ENCODE results near the gene STKLD1. TPM values are rescaled to one million over a fixed set of nuclear protein-coding genes. Genes with fewer than 3 reads are reported as not detected.

The STKLD1 gene
- total and polyA plus RNA-seq, 2 donors (not counting 1 experiment from before 2014, with no cell fraction given), result 0.18 to 1.1 TPM

GRCh38 chr9:133332381-133332730, 43.8 kb upstream of the STKLD1 start:
- Histone ChIP-seq H3K4me3 (ENCODE audit: control extremely low read depth in 1 of 5, extremely low read depth in 1 of 5, insufficient read depth in 1 of 5, low read depth in 2 of 5, low read length in 4 of 5) (no peak overlapping the region), H3K36me3 (replicated peaks in 1 of 2; ENCODE audit: control extremely low read depth in 1 of 2, control insufficient read depth in 1 of 2, extremely low read depth in 1 of 2, insufficient read depth in 2 of 2, low read length in 1 of 2) (peaks cover 3 to 44% of the 10 kb centered on the region in 2 experiments), H4K20me1 (ENCODE audit: control insufficient read depth, insufficient read depth, low read length, poor library complexity, severe bottlenecking) (peaks cover 46% of the 10 kb centered on the region), H3K9me3 (ENCODE audit: control extremely low read depth in 1 of 3, control insufficient read depth in 2 of 3, insufficient read depth in 1 of 3, low read length in 2 of 3) (peaks cover 0 to 4% (median 0%) of the 10 kb centered on the region in 3 donors), H3K9ac (ENCODE audit: low read length) (no peak overlapping the region), H2AFZ (ENCODE audit: insufficient read depth, low read depth, low read length, poor library complexity, severe bottlenecking) (no peak overlapping the region), H3K27me3 (replicated peaks in 1 of 4; ENCODE audit: control extremely low read depth in 1 of 4, control insufficient read depth in 3 of 4, insufficient read depth in 4 of 4, low read length in 3 of 4) (no peaks in the 10 kb centered on the region), H3K27ac (ENCODE audit: low read length in 2 of 2) (no peak overlapping the region), H3K4me2 (replicated peaks; ENCODE audit: low read depth, low read length, poor library complexity, severe bottlenecking) (no peak overlapping the region), H3K4me1 (ENCODE audit: control insufficient read depth in 2 of 2, insufficient read depth in 2 of 2, low read length in 2 of 2) (peaks cover 13 to 26% of the 10 kb centered on the region in 2 donors), H3K79me2 (ENCODE audit: control insufficient read depth, insufficient read depth, low read length) (peaks cover 27% of the 10 kb centered on the region)
- Mint-ChIP-seq H3K27ac (peak overlapping the region; percentile 21), H3K4me1 (peaks cover 31% of the 10 kb centered on the region), H3K9me3 (ENCODE audit: insufficient read depth) (no peaks in the 10 kb centered on the region), H3K27me3 (no peaks in the 10 kb centered on the region), H3K4me3 (no peak overlapping the region)
- ChIA-PET CTCF (no interaction called here), POLR2A (no interaction called here)
- DNase-seq (peak; percentile 7), ATAC-seq (ENCODE audit: low read depth) (no peak)
- intact Hi-C loops (cut with micrococcal nuclease), result no loop called here
- no peak for TF ChIP-seq CTCF (IDR thresholded peaks at IDR 0.05)
- no peak for TF ChIP-seq EZH2 (IDR thresholded peaks at IDR 0.05; ENCODE audit: borderline replicate concordance, insufficient read depth, low read depth, low read length, poor library complexity, severe bottlenecking)
- WGBS (ENCODE audit: insufficient coverage), result 98% methylated on average over 20 of the region's 20 CpGs

GRCh38 chr9:133333011-133333410, 43.2 kb upstream of the STKLD1 start:
- peaks cover 13 to 26% of the 10 kb centered on the region in 2 donors for H3K4me1 ChIP-seq (ENCODE audit: control insufficient read depth in 2 of 2, insufficient read depth in 2 of 2, low read length in 2 of 2)
- H3K36me3 ChIP-seq (replicated peaks in 1 of 2; ENCODE audit: control extremely low read depth in 1 of 2, control insufficient read depth in 1 of 2, extremely low read depth in 1 of 2, insufficient read depth in 2 of 2, low read length in 1 of 2), result peaks cover 3 to 41% of the 10 kb centered on the region in 2 experiments
- POLR2A ChIA-PET, result no interaction called here
- DNase-seq, result no peak
- no peak overlapping the region for H3K9ac ChIP-seq (ENCODE audit: low read length)
- intact Hi-C loops (cut with micrococcal nuclease), result no loop called here
- peaks cover 46% of the 10 kb centered on the region for H4K20me1 ChIP-seq (ENCODE audit: control insufficient read depth, insufficient read depth, low read length, poor library complexity, severe bottlenecking)
- no peak for ATAC-seq (ENCODE audit: low read depth)
- WGBS (ENCODE audit: insufficient coverage), result 98% methylated on average over 11 of the region's 11 CpGs
- TF ChIP-seq EZH2 (IDR thresholded peaks at IDR 0.05; ENCODE audit: borderline replicate concordance, insufficient read depth, low read depth, low read length, poor library complexity, severe bottlenecking) (no peak), CTCF (IDR thresholded peaks at IDR 0.05) (no peak)
- no peak overlapping the region for H3K4me2 ChIP-seq (replicated peaks; ENCODE audit: low read depth, low read length, poor library complexity, severe bottlenecking)
- no peak overlapping the region for H3K27ac Mint-ChIP-seq
- H3K27ac ChIP-seq (ENCODE audit: low read length in 2 of 2), result no peak overlapping the region
- no peaks in the 10 kb centered on the region for H3K27me3 ChIP-seq (replicated peaks in 1 of 4; ENCODE audit: control extremely low read depth in 1 of 4, control insufficient read depth in 3 of 4, insufficient read depth in 4 of 4, low read length in 3 of 4)
- H3K79me2 ChIP-seq (ENCODE audit: control insufficient read depth, insufficient read depth, low read length), result peaks cover 32% of the 10 kb centered on the region
- no peak overlapping the region for H3K4me3 Mint-ChIP-seq
- H3K9me3 Mint-ChIP-seq (ENCODE audit: insufficient read depth), result no peaks in the 10 kb centered on the region
- no peak overlapping the region for H2AFZ ChIP-seq (ENCODE audit: insufficient read depth, low read depth, low read length, poor library complexity, severe bottlenecking)
- peaks cover 0 to 4% (median 0%) of the 10 kb centered on the region in 3 donors for H3K9me3 ChIP-seq (ENCODE audit: control extremely low read depth in 1 of 3, control insufficient read depth in 2 of 3, insufficient read depth in 1 of 3, low read length in 2 of 3)
- no peak overlapping the region for H3K4me3 ChIP-seq (ENCODE audit: control extremely low read depth in 1 of 5, extremely low read depth in 1 of 5, insufficient read depth in 1 of 5, low read depth in 2 of 5, low read length in 4 of 5)
- CTCF ChIA-PET, result no interaction called here
- H3K4me1 Mint-ChIP-seq, result peaks cover 33% of the 10 kb centered on the region
- no peaks in the 10 kb centered on the region for H3K27me3 Mint-ChIP-seq
